GM12892 (cell line): ENCODE results near the gene C1orf159.

Source experiments
- POLR2A ChIP-seq: IDR thresholded peaks from 2 replicates; pipeline ENCODE4 v1.6.1; 2011; ENCODE audit warnings: low read depth, low read length, control low read depth
- TAF1 ChIP-seq: IDR thresholded peaks from 2 replicates; pipeline ENCODE4 v1.6.1; 2011; ENCODE audit warnings: low read depth, mild to moderate bottlenecking, control low read depth, low read length, borderline replicate concordance

GRCh38 chr1:1032424-1032823 lies 83.5 kb downstream of the C1orf159 start:
- TF ChIP-seq TAF1, result no peak
- TF ChIP-seq POLR2A, result no peak
